Endodermal cell (in vitro differentiated cells): ENCODE results near the gene ZNF124. TPM values are rescaled to one million over a fixed set of nuclear protein-coding genes. Genes with fewer than 3 reads are reported as not detected.
"Not testable (repeated sequence)": the region's sequence is repeated elsewhere in the genome, so short reads cannot be mapped to it uniquely, and the experiment has no call there.

Source experiments
- DNase-seq: peaks from one replicate; pipeline ENCODE4 v3.0.0-alpha.2; 2017
- H3K27ac ChIP-seq: 2 replicates; pipeline ENCODE4 v1.5.1; 2013; ENCODE audit warnings: mild to moderate bottlenecking, low read depth, low read length, moderate library complexity
- H3K27me3 ChIP-seq: 2 replicates; pipeline ENCODE4 v1.6.1; 2013; ENCODE audit warnings: mild to moderate bottlenecking, low read length, moderate library complexity; ENCODE audit not compliant: insufficient read depth, control insufficient read depth, poor library complexity, severe bottlenecking
- H3K36me3 ChIP-seq: 2 replicates; pipeline ENCODE4 v1.7.0; 2013; ENCODE audit warnings: mild to moderate bottlenecking, low read length, moderate library complexity; ENCODE audit not compliant: control insufficient read depth, insufficient read depth
- H3K4me1 ChIP-seq: one replicate; pipeline ENCODE4 v1.7.0; 2013; ENCODE audit warnings: low read length; ENCODE audit not compliant: control insufficient read depth, insufficient read depth
- H3K4me3 ChIP-seq: 2 replicates; pipeline ENCODE4 v1.5.1; 2013; ENCODE audit warnings: mild to moderate bottlenecking, low read length, moderate library complexity
- H3K9ac ChIP-seq: 2 replicates; pipeline ENCODE4 v1.6.1; 2013; ENCODE audit warnings: mild to moderate bottlenecking, low read length, moderate library complexity; ENCODE audit not compliant: poor library complexity, severe bottlenecking; ENCODE audit errors: extremely low read depth
- H3K9me3 ChIP-seq: 2 replicates; pipeline ENCODE4 v1.6.1; 2013; ENCODE audit warnings: mild to moderate bottlenecking, low read length, moderate library complexity; ENCODE audit not compliant: control insufficient read depth
- H3K27ac Mint-ChIP-seq: 2 replicates; pipeline ENCODE4 v1.8.0; 2020; ENCODE audit warnings: mixed read lengths
- H3K27me3 Mint-ChIP-seq: 2 replicates; pipeline ENCODE4 v1.8.0; 2021; ENCODE audit warnings: mild to moderate bottlenecking, mixed read lengths; ENCODE audit not compliant: insufficient read depth
- H3K36me3 Mint-ChIP-seq: 2 replicates; pipeline ENCODE4 v1.8.0; 2020; ENCODE audit warnings: low read depth, mixed read lengths
- H3K4me1 Mint-ChIP-seq: 2 replicates; pipeline ENCODE4 v1.8.0; 2020; ENCODE audit warnings: mixed read lengths
- H3K4me3 Mint-ChIP-seq: 2 replicates; pipeline ENCODE4 v1.8.0; 2020; ENCODE audit warnings: mild to moderate bottlenecking, moderate library complexity, mixed read lengths
- H3K9me3 Mint-ChIP-seq: 2 replicates; pipeline ENCODE4 v1.8.0; 2020; ENCODE audit warnings: mild to moderate bottlenecking, mixed read lengths
- WGBS, 2 experiments: methylation state at CpG; one replicate each; pipeline versions ENCODE4 v1.1.5 to v1.1.7; 2013; ENCODE audit warnings: missing lambda C conversion rate in 2 of 2, mixed read lengths in 1 of 2; ENCODE audit not compliant: insufficient coverage in 1 of 2, insufficient read length in 1 of 2; 5-methylcytosine and 5-hydroxymethylcytosine counted together
- long read RNA-seq, 4 experiments: library from polyadenylated mRNA in 2 of 4; library from RNA in 1 of 4; library from capped mRNA in 1 of 4; stranded (forward) in 3 of 4; unstranded in 1 of 4; transcript quantifications; one replicate each; pipeline ENCODE4 v2.0.0, GENCODE V29; 2020 to 2021; ENCODE audit warnings: inconsistent platforms in 1 of 4
- polyA plus RNA-seq, 2 experiments: library from polyadenylated mRNA; stranded (reverse); fragments of 50-300 nt; gene quantifications; one replicate each; pipeline ENCODE4 v1.2.3, GENCODE V29; 2013
- total RNA-seq, 2 donors: library from RNA; stranded (reverse); fragmentation: NEBNext Ultra II Directional in 1 of 2; extraction: Animal tissue kit (Norgen Biotek cat#: 25700) in 1 of 2; gene quantifications; 2 replicates in 1 of 2; 3 replicates in 1 of 2; pipeline ENCODE4 v1.2.1, GENCODE V29; 2021
- TF ChIP-seq, protein P1 (sequence below): fragments of 200-600 bp; sonication (generic); conservative IDR thresholded peaks from 2 replicates; pipeline ENCODE4 v1.5.0; 2021; ENCODE audit warnings: antibody characterized with exemption, mild to moderate bottlenecking

ZNF124 gene
- 100 to 1,000 TPM in 1 of 2 donors, 10 to 100 TPM in 1; 93.3 to 101 TPM for total RNA-seq
- 23.5 TPM for polyA plus RNA-seq (2013, experiment 1 of 2)
- polyA plus RNA-seq (2013, experiment 2 of 2) = 28.3 TPM
- long read RNA-seq, experiment 1, partial matches to known transcripts = 1 of 19 reads
- long read RNA-seq, experiment 1, other reads (novel, unspliced or antisense) = 14 of 19 reads
- long read RNA-seq, experiment 2, transcript ZNF124-201 (4 exons, 1,674 nt) = major isoform, 17 of 42 reads
- long read RNA-seq, experiment 2, transcript ZNF124-206 (4 exons, 1,292 nt) = minor isoform, 12 of 42 reads
- long read RNA-seq, experiment 2, partial matches to known transcripts = 0 of 42 reads
- long read RNA-seq, experiment 2, other reads (novel, unspliced or antisense) = 10 of 42 reads
- long read RNA-seq, experiment 3, transcript ZNF124-201 (4 exons, 1,674 nt) = major isoform, 72 of 137 reads
- long read RNA-seq, experiment 3, transcript ZNF124-205 (4 exons, 701 nt) = minor isoform, 6 of 137 reads
- long read RNA-seq, experiment 3, transcript ZNF124-206 (4 exons, 1,292 nt) = minor isoform, 43 of 137 reads
- long read RNA-seq, experiment 3, partial matches to known transcripts = 0 of 137 reads
- long read RNA-seq, experiment 3, other reads (novel, unspliced or antisense) = 13 of 137 reads
- long read RNA-seq, experiment 4, transcript ZNF124-201 (4 exons, 1,674 nt) = major isoform, 11 of 21 reads
- long read RNA-seq, experiment 4, partial matches to known transcripts = 1 of 21 reads
- long read RNA-seq, experiment 4, other reads (novel, unspliced or antisense) = 4 of 21 reads

DNA sequence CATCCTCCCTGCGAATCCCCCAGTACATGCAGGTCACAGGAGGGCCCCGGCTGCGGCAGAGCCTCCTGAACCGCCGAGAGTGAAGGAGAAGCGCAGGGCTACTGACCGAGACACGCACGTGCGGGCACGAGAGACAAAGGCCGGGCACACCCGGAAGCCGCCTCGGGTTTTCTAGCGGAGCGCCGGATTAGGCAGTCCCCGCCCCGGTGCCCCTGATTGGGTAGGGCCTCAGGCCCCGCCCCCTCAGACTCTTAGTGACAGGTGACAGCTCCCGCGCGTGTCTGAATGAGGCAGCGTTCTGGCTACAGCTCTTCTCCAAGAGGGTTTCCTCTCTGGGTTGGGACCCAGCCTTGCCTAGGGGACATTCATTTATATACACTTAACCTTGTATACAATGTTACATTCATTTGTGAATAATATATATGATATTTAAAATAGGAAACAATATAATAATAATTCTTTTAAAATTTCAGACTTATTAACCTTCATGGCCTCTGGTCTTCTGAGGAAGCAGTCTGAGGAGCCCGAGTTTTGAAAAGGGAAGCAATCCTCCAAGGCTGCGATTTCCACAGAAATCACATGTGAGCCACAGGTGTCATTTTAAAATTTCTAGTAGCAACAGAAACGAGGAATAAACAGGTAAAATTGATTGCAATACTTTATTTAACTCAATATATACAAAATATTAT, at the start of gene ZNF124:
ZNF124 (minus strand) TSS at position 146 of the 689 bp plus-strand sequence; CDS start at position 3, 143 bp downstream.
- not testable (repeated sequence) for H3K27me3 ChIP-seq, H3K27ac Mint-ChIP-seq, H3K9ac ChIP-seq, DNase-seq, H3K4me1 ChIP-seq, H3K27ac ChIP-seq, H3K4me3 Mint-ChIP-seq, H3K4me3 ChIP-seq
- peaks cover 14% of the 10 kb centered on the region for H3K27me3 Mint-ChIP-seq
- peaks cover 29% of the 10 kb centered on the region for H3K36me3 Mint-ChIP-seq
- H3K36me3 ChIP-seq = peaks cover 20% of the 10 kb centered on the region
- peaks cover 17% of the 10 kb centered on the region for H3K9me3 ChIP-seq
- peaks cover 21% of the 10 kb centered on the region for H3K9me3 Mint-ChIP-seq
- H3K4me1 Mint-ChIP-seq = peaks cover 13% of the 10 kb centered on the region
- 74 to 100% methylated on average over 2 of the region's 28 CpGs for WGBS, 2 experiments

DNA sequence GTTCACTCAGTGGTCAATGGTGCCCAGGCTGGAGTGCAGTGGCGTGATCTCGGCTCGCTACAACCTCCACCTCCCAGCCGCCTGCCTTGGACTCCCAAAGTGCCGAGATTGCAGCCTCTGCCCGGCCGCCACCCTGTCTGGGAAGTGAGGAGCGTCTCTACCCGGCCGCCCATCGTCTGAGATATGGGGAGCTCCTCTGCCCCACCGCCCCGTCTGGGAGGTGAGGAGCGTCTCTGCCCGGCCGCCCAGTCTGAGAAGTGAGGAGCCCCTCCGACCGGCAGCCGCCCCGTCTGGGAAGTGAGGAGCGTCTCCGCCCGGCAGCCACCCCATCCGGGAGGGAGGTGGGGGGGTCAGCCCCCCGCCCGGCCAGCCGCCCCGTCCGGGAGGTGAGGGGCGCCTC, 48.5 kb upstream of the ZNF124 start:
- peaks cover 26% of the 10 kb centered on the region for H3K9me3 Mint-ChIP-seq
- not testable (repeated sequence) for H3K4me1 ChIP-seq, H3K4me3 Mint-ChIP-seq, H3K27me3 ChIP-seq, H3K27ac ChIP-seq, DNase-seq, H3K27ac Mint-ChIP-seq, H3K36me3 ChIP-seq, H3K4me3 ChIP-seq, H3K9me3 ChIP-seq, H3K9ac ChIP-seq, H3K36me3 Mint-ChIP-seq, H3K27me3 Mint-ChIP-seq, H3K4me1 Mint-ChIP-seq
- WGBS, 2 experiments = 91 to 95% methylated on average over 12 to 16 of the region's 30 CpGs

DNA sequence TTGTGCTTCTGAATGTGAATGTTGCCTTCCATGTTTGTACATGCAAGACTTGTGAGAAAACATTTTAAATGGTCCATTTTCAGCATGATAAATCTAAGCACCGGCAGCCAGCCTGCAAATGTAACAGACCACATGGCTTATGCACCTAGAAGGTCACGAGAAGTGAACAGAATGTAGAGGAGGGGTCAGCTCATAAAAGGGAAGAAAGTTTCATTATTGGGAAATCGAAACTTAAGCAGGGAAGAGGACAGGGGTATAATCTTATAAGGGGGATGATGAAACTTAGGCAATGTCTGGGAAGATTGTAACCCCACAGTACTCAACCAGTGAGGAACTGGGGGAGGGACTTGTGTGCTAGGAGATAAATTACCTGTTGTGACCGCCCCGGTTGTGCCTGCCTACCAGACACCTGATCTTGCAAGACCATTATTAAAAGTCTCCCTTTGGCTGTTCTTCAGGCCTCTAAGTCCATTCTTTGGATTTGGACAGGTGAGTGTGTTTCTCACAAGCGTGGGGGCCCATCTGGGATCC, 46.4 kb upstream of the ZNF124 start:
- DNase-seq = no peak
- Histone ChIP-seq H3K9ac (no peak overlapping the region), H3K27me3 (no peaks in the 10 kb centered on the region), H3K9me3 (no peaks in the 10 kb centered on the region), H3K36me3 (no peaks in the 10 kb centered on the region), H3K4me1 (no peaks in the 10 kb centered on the region), H3K4me3 (no peak overlapping the region), H3K27ac (no peak overlapping the region)
- H3K27ac Mint-ChIP-seq = no peak overlapping the region
- no peak overlapping the region for H3K4me3 Mint-ChIP-seq
- 70 to 82% methylated on average over 3 to 6 of the region's 6 CpGs for WGBS, 2 experiments
- H3K27me3 Mint-ChIP-seq = peaks cover 4% of the 10 kb centered on the region
- H3K36me3 Mint-ChIP-seq = no peaks in the 10 kb centered on the region
- peaks cover 18% of the 10 kb centered on the region for H3K9me3 Mint-ChIP-seq
- no peaks in the 10 kb centered on the region for H3K4me1 Mint-ChIP-seq
- TF ChIP-seq, protein P1, sequence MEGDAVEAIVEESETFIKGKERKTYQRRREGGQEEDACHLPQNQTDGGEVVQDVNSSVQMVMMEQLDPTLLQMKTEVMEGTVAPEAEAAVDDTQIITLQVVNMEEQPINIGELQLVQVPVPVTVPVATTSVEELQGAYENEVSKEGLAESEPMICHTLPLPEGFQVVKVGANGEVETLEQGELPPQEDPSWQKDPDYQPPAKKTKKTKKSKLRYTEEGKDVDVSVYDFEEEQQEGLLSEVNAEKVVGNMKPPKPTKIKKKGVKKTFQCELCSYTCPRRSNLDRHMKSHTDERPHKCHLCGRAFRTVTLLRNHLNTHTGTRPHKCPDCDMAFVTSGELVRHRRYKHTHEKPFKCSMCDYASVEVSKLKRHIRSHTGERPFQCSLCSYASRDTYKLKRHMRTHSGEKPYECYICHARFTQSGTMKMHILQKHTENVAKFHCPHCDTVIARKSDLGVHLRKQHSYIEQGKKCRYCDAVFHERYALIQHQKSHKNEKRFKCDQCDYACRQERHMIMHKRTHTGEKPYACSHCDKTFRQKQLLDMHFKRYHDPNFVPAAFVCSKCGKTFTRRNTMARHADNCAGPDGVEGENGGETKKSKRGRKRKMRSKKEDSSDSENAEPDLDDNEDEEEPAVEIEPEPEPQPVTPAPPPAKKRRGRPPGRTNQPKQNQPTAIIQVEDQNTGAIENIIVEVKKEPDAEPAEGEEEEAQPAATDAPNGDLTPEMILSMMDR = no peak
